ENCODE results near the gene METTL27.

Gene METTL27

GRCh38 chr7:73820013-73820412 lies 22.3 kb downstream of the METTL27 start:
- Mint-ChIP-seq H3K27ac (no peak overlapping the region), H3K36me3 (ENCODE audit: low read depth) (no peaks in the 10 kb centered on the region), H3K27me3 (ENCODE audit: low read depth) (peaks cover 20% of the 10 kb centered on the region), H3K9me3 (no peaks in the 10 kb centered on the region), H3K4me3 (no peak overlapping the region), H3K4me1 (peaks cover 6% of the 10 kb centered on the region)
- TF ChIP-seq CTCF (IDR thresholded peaks at IDR 0.05; ENCODE audit: unreplicated experiment in 3 of 3) = no peak

- H3K27me3 Mint-ChIP-seq (ENCODE audit: low read depth) = peaks cover 11% of the 10 kb centered on the region
- H3K9me3 Mint-ChIP-seq = peaks cover 4% of the 10 kb centered on the region
- no peaks in the 10 kb centered on the region for H3K4me1 Mint-ChIP-seq
- no peak overlapping the region for H3K4me3 Mint-ChIP-seq
- no peak overlapping the region for H3K27ac Mint-ChIP-seq
- no peak for TF ChIP-seq CTCF (IDR thresholded peaks at IDR 0.05; ENCODE audit: unreplicated experiment in 3 of 3)
- no peaks in the 10 kb centered on the region for H3K36me3 Mint-ChIP-seq (ENCODE audit: low read depth)
These were observed 25.2 kb downstream of the METTL27 start for GRCh38 chr7:73817121-73817520.

GRCh38 chr7:73815436-73815835 lies 26.9 kb downstream of the METTL27 start:
- no peak for TF ChIP-seq CTCF (IDR thresholded peaks at IDR 0.05; ENCODE audit: unreplicated experiment in 3 of 3)
- Mint-ChIP-seq H3K36me3 (ENCODE audit: low read depth) (no peaks in the 10 kb centered on the region), H3K27me3 (ENCODE audit: low read depth) (peaks cover 14% of the 10 kb centered on the region), H3K4me3 (no peak overlapping the region), H3K27ac (no peak overlapping the region), H3K4me1 (no peaks in the 10 kb centered on the region), H3K9me3 (peaks cover 4% of the 10 kb centered on the region)

- H3K36me3 Mint-ChIP-seq (ENCODE audit: low read depth) = no peaks in the 10 kb centered on the region
- H3K27ac Mint-ChIP-seq = no peak overlapping the region
- peaks cover 4% of the 10 kb centered on the region for H3K9me3 Mint-ChIP-seq
- no peak for TF ChIP-seq CTCF (IDR thresholded peaks at IDR 0.05; ENCODE audit: unreplicated experiment in 3 of 3)
- no peak overlapping the region for H3K4me3 Mint-ChIP-seq
- no peaks in the 10 kb centered on the region for H3K4me1 Mint-ChIP-seq
- peaks cover 14% of the 10 kb centered on the region for H3K27me3 Mint-ChIP-seq (ENCODE audit: low read depth)
These were observed 29.3 kb downstream of the METTL27 start for GRCh38 chr7:73812996-73813395.

GRCh38 chr7:73811760-73812168 lies 30.6 kb downstream of the METTL27 start:
- H3K9me3 Mint-ChIP-seq = peaks cover 4% of the 10 kb centered on the region

More at GRCh38 chr7:73811760-73812168, 30.6 kb downstream of the METTL27 start:
- Mint-ChIP-seq H3K4me3 (no peak overlapping the region), H3K4me1 (no peaks in the 10 kb centered on the region), H3K27ac (no peak overlapping the region), H3K36me3 (ENCODE audit: low read depth) (no peaks in the 10 kb centered on the region), H3K27me3 (ENCODE audit: low read depth) (peaks cover 15% of the 10 kb centered on the region)
- peak; percentile 24 to 53 (median 32) for TF ChIP-seq CTCF (IDR thresholded peaks at IDR 0.05; ENCODE audit: unreplicated experiment in 3 of 3)

Data from nephron (organoid).